ENCODE results near the gene PSMD5.

PSMD5 gene

GRCh38 chr9:120839146-120839545, 3.6 kb downstream of the PSMD5 start:
- TF ChIP-seq, protein P1, sequence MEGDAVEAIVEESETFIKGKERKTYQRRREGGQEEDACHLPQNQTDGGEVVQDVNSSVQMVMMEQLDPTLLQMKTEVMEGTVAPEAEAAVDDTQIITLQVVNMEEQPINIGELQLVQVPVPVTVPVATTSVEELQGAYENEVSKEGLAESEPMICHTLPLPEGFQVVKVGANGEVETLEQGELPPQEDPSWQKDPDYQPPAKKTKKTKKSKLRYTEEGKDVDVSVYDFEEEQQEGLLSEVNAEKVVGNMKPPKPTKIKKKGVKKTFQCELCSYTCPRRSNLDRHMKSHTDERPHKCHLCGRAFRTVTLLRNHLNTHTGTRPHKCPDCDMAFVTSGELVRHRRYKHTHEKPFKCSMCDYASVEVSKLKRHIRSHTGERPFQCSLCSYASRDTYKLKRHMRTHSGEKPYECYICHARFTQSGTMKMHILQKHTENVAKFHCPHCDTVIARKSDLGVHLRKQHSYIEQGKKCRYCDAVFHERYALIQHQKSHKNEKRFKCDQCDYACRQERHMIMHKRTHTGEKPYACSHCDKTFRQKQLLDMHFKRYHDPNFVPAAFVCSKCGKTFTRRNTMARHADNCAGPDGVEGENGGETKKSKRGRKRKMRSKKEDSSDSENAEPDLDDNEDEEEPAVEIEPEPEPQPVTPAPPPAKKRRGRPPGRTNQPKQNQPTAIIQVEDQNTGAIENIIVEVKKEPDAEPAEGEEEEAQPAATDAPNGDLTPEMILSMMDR (IDR thresholded peaks at IDR 0.05), result no peak

DNA sequence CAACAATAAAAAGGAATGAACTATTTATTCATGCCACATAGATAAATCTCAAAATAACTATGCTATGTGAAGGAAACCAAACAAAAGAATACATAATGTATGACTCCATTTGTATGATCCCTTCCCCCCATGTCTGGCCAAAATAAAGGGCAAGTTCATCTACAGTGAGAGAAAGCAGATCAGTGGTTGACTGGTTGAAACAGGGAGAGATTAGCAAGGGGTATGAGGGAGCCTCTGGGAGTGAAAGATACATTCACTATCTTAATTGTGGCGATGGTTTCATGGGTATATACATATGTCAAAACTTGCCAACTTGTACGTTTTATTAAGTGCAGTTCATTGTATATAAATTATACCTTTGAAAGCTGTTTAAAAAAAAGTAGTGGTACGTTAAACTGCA, 4.8 kb downstream of the PSMD5 start:
- TF ChIP-seq, protein P1 (IDR thresholded peaks at IDR 0.05), result no peak

DNA sequence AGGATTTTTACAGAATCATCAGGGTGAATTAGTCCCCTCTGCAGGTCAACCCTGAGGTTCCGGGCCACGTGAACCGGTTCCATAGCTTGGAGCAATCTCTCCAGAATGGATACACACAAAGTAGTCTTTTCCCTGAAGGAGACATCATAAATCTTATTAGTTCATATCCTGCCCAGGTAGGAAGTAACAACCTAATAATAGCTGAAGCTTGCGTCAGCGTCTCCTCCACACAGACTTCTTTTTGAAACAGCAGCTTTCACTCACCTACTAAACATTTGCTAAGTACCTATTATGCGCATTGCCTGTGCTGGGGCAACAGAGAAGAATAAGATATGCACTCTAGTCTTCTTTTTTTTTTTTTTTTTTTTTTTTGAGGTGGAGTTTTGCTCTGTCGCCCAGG, 9.4 kb downstream of the PSMD5 start:
- TF ChIP-seq, protein P1 (IDR thresholded peaks at IDR 0.05), result no peak

GRCh38 chr9:120832807-120833206, 9.9 kb downstream of the PSMD5 start:
- TF ChIP-seq, protein P1 (IDR thresholded peaks at IDR 0.05), result no peak

DNA sequence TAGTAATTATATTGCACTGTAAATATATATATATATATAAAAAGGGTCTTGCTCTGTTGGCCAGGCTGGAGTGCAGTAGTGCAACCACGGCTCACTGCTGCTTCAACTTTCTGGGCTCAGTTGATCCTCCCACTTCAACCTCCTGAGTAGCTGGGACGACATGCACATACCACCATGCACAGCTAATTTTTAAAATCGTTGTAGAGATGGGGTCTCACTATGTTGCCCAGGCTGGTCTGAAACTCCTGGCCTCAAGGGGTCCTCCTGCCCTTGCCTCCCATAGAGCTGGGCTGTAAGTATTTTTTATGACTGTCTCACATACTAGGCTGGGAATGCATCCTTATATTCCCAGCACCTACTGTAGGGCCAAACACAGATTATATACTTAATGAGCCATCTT, 11.9 kb downstream of the PSMD5 start:
- TF ChIP-seq, protein P1 (IDR thresholded peaks at IDR 0.05), result no peak

- TF ChIP-seq, protein P1 (IDR thresholded peaks at IDR 0.05), result no peak
Measured at GRCh38 chr9:120830151-120830550, 12.6 kb downstream of the PSMD5 start.

GRCh38 chr9:120829650-120830049, 13.1 kb downstream of the PSMD5 start:
- TF ChIP-seq, protein P1 (IDR thresholded peaks at IDR 0.05), result no peak

DNA sequence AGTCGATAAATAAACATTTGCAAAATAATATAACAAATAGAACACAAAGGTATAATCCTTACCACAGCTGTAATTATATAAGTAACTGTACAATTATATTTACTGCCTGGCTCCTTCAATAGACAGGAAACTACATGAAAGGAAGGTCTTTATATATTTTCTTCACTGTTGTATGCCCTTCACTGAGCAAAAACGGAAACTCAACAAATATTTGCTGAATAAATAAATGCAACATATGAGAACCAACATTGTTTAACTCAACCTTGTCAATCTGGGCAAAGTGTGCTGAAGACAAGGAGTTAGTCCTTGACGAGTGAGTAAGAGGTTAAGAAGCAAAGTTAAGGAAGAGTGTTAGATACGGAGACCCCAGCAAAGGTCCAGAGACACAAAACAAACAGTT, 22.6 kb downstream of the PSMD5 start:
- TF ChIP-seq, protein P1 (IDR thresholded peaks at IDR 0.05), result no peak

All from LNCAP (cell line).